ENCODE measurements around the gene PHF12.
"Not testable (repeated sequence)": the region's sequence is repeated elsewhere in the genome, so short reads cannot be mapped to it uniquely, and the experiment has no call there.

The PHF12 gene

DNA sequence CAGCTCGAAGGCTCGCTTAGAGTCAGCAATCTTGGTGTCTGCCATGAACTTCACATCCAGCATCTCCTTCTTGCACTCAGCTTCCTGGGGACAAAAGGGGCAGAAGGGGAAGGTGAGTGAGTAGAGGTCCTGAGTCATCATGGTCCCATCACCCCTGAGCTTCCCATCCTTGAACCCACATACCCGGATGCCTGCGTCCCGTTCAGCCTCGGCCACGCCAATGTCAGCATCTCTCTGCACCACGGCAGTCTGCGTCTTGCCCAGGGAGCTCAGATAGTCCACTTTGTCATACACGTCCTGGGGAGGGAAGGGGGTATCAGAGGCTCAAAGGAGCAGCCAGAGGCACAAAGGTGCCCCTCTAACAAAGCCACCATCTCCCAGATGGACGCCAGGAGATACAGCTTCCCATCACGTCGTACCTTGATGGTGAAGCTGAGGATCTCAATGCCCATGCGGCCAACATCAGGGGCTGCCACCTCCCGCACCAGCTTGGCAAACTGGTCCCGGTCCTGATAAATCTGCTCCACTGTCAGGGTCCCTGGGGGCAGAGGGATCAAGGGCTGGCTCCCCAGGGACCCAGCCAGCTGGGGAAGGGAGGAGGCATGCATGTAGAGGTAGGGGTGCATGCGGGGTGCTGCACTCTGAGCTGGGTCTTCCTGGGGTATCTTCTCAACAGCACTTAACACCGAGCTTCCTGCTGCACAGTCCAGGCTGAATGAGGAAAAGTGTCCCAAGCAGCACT, 69.0 kb downstream of the PHF12 start:
- no peak for DNase-seq (ENCODE audit: low spot score)

DNA sequence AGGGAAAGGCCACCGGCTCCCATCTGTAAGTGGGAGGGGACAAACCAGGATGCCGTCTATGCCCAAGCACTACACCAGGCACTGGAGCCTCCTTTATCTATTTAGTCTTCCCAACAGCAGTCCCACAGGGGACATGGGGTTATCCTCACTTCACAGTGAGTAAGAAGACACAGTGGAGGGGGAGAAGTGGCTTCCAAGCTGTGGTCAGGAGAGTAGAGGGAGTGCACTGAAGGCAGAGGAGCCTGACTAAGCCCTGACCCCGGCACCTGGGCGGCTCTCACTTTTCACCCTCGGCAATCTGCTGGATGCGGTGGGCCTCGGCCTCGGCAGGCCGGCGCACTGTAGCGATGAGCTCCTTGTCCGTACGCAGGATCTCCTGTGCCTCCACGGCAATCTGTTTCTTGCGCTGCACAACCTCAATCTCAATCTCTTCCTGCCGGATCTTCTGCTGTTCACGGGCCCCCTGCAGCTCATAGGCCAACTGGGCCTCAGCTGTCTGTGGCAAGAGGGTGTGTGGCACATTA, 69.7 kb downstream of the PHF12 start:
- no peak for DNase-seq (ENCODE audit: low spot score)

DNA sequence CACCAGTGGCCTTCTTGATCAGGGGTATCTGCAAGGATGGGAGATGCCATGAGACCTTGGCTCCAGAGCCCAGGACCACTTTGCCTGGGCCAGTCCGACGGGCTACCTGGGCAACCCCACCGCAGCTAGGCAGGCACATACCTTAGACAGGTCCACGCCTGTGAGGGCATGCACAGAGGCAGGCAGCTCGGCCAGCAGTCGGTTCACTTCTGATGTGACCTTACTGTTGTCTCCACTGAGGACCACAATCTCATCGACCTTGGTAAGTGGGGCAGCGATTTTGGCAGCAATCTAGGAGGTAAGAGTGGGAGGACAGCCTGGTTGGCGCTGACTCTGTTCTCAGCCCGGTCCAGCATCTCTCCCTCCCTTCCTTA, 70.8 kb downstream of the PHF12 start:
- DNase-seq (ENCODE audit: low spot score), result no peak

DNA sequence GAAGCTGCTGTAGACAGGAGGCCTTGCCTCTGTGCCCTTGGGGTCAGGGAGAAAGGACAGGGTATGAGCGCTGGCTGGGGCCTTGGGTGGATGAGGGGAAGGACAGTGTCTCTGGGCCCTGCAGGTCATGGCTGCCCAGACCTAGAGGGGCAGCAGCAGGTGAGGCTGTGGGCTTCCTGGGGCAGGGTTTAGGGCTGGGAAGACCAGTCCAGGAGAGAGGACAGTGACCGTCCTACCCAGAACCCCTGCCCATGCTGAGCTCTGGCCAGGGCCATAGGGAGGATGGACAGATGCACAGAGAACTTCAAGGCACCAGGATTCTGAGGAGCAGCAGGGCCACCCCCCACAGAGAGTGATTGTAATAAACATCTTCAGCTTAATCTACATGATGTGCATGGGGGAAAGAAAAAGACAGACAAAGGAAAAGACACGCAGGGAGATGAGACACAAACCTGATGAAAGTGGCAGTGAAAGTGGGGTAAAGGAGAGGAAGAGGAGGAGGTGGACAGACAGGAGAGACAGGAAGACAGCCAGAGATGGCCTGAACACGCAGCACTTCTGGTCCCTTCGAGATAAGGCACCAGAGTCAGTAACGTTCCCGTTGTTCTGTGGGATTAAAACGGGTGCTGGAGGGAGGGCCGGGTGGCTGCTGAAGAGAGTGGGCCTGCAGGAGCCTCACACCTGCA, 71.3 kb downstream of the PHF12 start:
- DNase-seq (ENCODE audit: low spot score), result no peak

DNA sequence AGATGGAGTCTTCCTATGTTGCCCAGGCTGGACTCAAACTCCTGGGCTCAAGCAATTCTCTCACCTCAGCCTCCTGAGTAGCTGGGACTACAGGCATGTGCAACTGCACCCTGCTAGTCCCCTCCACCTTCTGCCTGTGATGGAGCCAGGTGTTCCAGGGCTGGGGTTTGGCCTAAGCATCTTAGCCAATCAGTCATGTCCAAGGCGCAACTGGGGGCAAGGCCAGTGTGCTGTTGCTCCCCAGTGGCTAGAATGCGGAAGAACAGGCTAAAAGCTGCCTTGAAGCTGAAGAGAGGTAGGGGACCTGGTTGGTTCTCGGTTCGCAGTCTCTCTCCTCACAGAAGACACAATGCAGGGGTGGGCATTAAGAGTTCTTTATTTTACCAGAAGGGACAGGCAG, 72.3 kb downstream of the PHF12 start:
- DNase-seq (ENCODE audit: low spot score), result no peak

DNA sequence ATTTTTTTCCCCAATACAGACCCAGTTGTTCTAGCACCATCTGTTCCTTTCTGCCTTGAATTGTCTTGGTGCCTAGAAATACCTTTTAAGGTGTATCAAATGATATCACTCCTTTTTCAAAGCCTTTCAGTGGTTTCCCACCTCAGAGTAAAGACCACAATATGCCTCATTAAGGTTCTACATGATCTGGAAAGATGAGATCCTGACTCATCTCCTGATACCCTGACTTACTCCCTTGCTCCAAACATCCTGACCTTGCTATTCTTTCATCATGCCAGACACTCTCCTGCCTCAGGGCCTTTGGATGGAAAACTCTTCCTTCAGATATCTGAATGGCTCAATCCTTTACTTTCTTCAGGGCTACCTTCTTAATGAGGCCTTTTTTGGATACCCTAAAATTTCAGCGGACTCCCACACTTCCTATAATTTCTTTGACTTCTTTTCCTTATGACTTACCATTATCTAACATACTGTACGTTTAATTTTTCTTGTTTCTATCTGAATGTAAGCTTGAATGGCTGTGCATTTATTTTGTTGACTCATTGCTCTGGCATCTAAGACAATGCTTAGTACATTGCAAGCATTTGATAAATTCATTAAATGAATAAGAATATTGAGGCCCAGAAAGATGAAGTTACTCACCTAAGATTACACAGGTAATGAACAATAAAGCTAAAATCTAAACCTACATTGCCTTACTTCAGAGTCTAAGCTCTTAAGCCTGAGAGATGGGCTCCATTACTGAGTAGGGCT, 73.0 kb downstream of the PHF12 start:
- no peak for DNase-seq (ENCODE audit: low spot score)

DNA sequence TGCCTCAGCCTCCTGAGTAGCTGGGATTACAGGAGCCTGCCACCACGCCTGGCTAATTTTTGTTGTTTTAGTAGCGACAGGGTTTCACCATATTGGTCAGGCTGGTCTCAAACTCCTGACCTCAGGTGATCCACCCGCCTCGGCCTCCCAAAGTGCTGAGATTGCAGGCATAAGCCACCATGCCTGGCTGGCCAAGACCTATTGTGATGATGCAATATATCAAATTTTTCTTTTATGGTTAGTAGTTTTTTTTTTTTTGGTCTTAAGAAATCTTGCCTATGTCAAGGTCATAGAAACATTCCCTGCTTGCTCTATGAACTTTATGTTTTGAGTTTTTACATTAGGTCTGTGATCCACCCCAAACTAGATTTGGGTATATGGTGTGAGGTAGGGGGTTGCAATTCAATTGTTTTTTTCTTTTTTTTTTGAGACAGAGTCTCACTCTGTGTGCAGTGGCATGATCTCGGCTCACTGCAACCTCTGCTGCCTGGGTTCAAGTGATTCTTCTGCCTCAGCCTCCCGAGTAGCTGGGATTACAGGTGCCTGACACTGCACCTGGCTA, 74.1 kb downstream of the PHF12 start:
- DNase-seq (ENCODE audit: low spot score), result not testable (repeated sequence)

DNA sequence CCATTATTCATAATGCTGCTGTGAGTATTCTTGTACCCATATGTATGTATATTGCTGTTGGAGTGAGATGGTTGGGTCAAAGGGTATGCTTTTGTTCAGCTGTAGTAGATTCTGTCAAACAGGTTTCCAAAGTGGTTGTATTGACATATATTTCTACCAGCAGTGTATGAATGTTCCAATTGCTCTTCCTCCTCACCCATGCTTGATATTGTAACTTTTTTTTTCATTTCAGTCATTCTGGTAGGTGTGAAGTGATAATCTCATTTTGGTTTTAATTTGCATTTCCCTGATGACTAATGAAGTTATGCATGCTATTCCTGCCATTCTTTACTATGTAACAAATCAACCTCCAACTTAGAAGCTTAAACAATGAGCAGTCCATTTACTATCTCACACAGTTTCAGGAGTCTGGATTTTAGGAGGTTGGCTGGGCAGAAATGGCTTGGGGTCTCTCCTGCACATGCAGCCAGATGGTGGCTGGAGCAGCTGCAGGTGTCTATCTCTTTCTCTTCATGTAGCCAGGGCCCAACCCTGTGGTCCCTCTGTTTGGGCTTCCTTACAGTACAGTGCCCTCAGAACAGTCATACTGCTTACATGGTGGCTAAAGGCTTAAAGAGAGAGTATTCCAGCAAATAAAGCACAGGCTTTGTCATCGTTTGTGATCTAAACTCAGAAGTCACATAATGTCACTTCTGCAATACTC, 75.3 kb downstream of the PHF12 start:
- no peak for DNase-seq (ENCODE audit: low spot score)

DNA sequence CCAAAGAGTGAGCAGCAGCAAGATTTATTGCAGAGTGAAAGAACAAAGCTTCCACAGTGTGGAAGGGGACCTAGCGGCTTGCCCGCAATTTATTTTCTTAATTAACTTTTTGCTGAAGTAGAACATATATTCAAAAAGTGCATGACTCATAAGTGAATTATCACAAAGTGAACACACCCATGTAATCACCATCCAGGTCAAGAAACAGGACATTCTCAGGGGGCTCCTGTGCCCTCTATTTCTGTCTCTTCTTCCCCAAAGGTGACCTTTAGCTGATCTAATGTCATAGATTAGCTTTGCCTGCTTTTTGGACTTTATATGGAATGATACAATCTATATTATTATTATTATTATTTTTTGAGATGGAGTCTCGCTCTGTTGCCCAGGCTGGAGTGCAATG, 76.6 kb downstream of the PHF12 start:
- no peak for DNase-seq (ENCODE audit: low spot score)

DNA sequence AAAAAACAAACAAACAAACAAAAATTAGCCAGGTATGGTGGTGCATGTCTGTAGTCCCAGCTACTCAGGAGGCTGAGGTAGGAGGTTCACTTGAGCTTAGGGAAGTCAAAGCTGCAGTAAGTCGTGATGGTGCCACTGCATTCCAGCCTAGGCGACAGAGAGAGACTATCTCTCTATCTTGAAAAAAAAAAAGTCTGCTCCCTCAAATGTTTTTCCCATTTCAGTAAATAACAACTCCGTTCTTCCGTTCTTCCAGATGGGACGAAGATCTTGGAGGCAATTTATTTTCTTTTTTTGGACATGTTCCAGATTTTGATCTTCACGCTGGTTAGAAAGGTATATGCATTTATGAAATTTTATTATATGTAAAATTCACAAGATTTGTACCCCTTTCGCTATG, 77.5 kb downstream of the PHF12 start:
- no peak for DNase-seq (ENCODE audit: low spot score)

DNA sequence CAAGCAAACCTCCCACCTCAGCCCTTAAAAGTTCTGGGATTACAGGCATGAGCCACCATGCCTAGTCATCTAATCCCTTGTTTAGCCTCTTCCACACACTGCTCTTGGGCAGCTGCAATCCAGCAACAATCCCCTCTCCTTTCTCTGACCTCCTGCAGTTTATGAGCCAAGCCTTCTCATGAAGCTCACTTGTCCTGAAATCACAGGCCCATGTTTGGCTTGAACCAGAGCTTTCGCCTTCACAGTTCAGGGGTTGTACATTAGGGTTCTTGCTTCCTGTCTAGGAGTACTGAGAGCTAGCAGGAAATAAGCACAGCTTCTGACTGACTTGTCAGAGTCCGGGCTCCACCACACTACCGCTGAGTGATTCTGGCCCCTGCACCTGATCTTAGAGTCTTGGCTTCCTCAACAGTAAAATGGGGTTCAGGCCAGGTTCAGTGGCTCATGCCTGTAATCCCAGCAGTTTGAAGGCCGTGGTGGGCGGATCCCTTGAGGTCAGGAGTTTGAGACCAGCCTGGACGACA, 80.2 kb downstream of the PHF12 start:
- DNase-seq (ENCODE audit: low spot score), result no peak

DNA sequence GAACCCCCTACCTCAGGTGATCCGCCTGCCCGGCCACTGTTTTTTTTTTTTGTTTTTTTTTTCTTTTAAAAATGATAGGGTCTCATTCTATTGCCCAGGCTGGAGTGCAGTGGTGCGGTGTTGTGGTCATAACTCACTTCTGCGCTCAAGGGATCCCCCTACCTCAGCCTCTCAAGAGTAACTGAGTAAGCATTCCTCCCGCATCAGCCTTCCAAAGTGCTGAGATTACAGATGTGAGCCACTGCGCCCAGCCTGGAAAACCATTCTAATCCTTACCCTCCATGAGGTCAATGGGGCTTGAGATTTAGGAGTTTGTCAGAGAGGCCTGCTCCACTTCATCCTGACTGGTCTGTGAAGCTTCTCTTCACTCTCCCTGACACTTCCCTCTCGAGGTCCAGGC, 84.0 kb downstream of the PHF12 start:
- DNase-seq (ENCODE audit: low spot score), result no peak

DNA sequence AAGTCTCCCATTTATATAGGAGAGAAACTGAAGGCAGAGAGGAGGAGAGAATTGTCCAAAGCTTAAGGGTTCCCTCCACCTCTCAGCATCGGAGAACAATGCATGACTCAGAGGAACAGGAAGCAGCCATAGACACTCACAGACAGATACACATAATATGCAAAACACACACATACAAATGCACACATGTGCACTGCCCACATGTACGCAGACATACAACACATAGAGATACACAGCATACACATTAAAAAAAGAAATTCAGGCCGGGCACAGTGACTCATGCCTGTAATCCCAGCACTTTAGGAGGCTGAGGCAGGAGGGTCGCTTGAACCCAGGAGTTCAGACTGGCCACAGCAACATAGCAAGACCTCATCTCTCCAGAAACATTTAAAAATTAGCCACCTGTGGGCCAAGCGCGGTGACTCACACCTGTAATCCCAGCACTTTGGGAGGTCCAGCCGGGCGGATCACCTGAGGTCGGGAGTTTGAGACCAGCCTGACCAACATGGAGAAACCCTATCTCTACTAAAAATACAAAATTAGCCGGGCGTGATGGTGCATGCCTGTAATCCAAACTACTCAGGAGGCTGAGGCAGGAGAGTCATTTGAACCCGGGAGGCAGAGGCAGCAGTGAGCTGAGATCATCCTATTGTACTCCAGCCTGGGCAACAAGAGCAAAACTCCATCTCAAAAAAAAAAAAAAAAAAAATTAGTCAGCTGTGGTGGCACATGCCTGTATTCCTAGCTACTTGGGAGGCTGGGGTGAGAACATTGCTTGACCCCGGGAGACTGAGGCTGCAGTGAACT, 85.2 kb downstream of the PHF12 start:
- no peak for DNase-seq (ENCODE audit: low spot score)

DNA sequence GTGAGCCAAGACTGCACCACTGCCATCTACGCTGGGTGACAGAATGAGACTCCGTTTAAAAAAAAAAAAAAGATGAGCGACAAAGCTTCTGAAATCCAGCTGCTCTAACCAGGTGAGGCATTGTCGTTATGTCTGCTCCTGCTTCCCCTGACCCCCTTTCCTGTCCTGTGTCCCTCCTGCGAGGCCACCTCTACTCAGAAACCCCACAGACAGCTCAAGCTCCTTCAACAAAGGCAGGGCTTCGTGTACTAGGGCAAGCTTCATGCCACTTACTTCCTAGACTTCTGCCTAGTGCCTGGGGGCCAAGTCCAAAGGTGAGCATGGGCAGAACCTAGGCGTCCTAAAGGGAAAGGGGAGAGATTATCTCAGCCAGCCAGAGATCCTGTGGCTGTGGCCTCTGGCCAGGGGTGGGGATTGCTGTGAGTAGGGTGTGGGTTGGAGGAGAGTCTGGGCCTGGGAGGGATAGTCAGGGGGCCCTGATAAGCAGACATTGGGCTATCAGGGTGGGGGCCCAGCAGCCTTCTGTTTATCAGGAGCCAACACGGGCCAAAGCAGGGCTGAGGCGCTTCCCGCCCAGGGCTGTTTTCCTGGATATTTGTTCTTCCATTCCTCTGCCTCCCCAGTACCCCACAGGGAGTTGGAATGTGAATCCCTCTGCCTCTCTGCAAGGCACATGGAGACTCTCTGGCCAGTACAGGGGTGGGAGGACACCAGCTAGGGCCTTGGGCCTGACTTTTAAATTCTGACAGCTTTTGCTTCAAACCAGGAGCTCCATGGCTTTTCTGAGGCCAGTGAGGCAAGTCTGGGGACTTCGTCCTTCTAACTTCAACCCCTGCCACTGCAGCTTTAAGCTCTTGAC, 86.1 kb downstream of the PHF12 start:
- no peak for DNase-seq (ENCODE audit: low spot score)

DNA sequence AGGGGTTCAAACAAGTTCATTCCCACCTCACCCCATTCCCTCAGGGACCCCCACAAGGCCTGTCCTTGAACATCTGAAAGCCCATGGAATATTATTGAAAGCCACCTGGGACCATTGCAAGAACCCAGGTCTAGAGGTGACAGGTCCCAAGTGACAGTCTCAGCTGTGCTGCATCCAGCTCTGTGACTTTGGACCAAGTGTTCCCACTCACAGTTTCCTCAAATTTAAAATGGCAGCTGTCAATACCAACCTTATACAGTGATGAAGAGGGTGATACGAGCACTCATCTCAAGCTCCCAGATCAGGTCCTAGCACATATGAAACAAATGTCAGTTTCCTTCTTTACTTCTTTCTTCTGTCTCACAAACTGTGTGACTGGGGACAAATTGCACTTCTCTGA, 87.4 kb downstream of the PHF12 start:
- DNase-seq (ENCODE audit: low spot score), result no peak

DNA sequence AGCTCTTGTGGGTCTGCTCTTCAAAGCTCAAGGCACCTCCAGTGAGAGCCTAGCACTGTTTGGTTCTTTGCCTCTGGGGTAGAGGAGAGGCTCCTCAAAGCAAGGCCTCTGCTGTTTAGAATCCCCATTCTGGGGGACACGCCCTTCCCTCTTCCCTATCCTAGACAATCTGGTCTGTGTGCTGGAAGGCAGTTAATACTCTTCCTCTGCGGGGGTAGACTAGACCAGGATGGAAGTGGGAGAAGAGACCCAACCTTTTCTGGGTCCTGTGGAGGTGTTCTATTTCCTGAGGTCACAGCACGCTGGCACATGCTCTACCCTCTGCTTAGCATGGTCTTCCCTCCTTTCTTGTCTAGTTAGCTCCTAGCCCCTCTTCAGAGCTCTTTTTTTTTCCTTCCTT, 88.8 kb downstream of the PHF12 start:
- no peak for DNase-seq (ENCODE audit: low spot score)

DNA sequence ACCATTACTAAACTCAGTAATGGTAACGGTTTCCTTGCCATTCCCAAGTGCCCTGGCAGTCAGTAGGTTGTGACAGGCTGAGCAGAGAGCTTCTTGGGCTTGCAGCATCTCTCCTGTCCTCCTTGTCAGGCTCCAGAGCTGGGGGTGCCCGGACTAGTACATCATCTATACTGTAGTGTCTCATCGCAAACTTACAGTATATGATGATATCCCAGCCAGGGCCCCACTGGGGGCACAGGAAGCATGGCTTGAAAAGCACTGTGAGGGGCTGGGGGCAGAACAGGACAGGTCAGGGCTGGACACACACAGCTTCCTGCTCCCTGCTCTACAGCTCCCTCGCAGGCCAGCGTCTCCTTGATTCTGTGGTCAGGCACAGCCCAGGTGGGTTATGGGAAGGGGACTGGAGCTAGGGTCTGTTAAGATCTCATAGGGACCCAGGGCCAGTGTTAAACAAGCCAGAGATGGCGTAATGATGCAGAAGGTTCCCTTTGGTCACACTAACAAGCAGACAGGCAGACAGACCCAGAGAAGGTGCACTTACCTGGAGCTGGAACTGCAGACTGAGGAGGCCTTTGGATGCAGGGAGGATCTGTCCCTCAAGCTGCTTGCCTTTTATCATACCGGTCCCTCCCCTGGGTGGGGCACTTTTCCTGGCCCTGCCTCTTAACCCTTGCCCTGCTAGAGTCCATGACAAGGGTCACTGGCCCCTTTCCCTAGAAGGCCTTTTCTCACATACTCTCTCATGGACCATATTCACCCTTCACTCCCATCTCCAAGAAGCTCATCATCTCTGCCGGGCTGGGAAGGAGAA, 89.7 kb downstream of the PHF12 start:
- DNase-seq (ENCODE audit: low spot score), result no peak

DNA sequence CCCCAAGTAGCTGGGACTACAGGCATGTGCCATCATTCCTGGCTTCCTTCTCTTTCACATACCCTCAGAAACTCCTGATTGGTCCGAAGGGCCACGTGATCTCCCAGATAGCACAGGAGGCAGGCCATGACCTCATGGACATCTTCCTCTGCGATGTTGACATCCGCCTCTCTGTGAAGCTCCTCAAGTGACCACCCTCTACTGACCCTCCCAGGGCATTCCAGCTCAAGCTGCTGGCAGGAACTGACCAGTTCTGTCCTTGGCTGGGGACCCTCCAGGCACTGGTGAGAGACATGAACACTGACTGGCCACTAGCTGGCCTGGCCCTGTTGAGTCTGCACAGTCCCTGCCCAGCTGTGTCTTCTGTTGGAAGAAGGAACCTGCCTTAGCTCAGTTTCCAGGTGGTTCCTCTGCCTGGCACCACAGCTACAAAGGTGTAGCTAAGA, 90.9 kb downstream of the PHF12 start:
- no peak for DNase-seq (ENCODE audit: low spot score)

DNA sequence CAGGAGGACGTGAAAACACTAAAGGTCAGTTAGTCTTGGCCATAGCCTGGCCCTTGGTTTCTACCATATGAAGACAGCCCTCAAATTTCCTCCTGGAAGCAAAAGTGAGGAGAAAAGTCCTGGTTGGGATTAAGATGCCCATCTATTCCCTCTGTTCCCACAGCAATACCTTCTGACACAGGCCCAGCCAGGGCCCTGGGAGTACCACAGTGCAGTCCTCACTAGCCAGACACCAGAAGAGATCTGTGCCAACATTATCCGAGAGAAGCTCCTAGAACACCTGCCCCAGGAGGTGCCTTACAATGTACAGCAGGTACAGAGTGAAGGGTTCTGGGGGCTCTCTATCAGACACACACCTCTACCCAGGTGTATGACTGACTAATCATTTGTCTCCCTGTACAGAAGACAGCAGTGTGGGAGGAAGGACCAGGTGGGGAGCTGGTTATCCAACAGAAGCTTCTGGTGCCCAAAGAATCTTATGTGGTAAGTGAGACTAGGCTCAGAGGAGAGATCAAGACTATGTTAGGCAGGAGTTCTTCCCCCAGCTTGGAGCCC, 92.4 kb downstream of the PHF12 start:
- DNase-seq (ENCODE audit: low spot score), result no peak
